ENCODE data around the gene LRRC3B.

Gene LRRC3B

GRCh38 chr3:26757978-26758377, 135.4 kb downstream of the LRRC3B start:
- in situ Hi-C loops (cut with MboI; ENCODE audit: low sequenced_read_pairs), result no loop called here
- no peaks in the 10 kb centered on the region for H3K9me3 ChIP-seq

More at GRCh38 chr3:26757978-26758377, 135.4 kb downstream of the LRRC3B start:
- DNase-seq (ENCODE audit: low spot score in 2 of 2), result no peak
- H3K4me3 ChIP-seq, result no peak overlapping the region
- H3K4me1 ChIP-seq, result no peaks in the 10 kb centered on the region
- no peaks in the 10 kb centered on the region for H3K36me3 ChIP-seq (replicated peaks)
- no peaks in the 10 kb centered on the region for H3K27me3 ChIP-seq (ENCODE audit: low read depth)

Measured in HAP-1 (cell line).